HCT116 (cell line): ENCODE measurements around the gene AGL. TPM values are rescaled to one million over a fixed set of nuclear protein-coding genes. Genes with fewer than 3 reads are reported as not detected.
"Not testable (repeated sequence)": the region's sequence is repeated elsewhere in the genome, so short reads cannot be mapped to it uniquely, and the experiment has no call there.

Experiments used
- ATAC-seq: fragments of 200-7000 bp; cut with Tn5 transposase; 2 replicates; pipeline ENCODE4 v1.9.1; 2020; ENCODE audit warnings: mild to moderate bottlenecking, moderate library complexity
- BruUV-seq: library from RNA; stranded (reverse); fragments of 400-500 nt; replicated peaks from 2 replicates; lab custom pipeline; 2021; lab: Mats Ljungman, UMichigan
- CTCF ChIA-PET: fragments of 300-600 bp; sonication (Branson Sonifier 250); formaldehyde crosslinking; loops from one replicate; lab custom pipeline; 2021; ENCODE audit warnings: antibody characterized with exemption; lab: Charles Lee
- POLR2A ChIA-PET: fragments of 300-600, 350-600 bp; sonication (Branson Sonifier 250); formaldehyde crosslinking; loops from one replicate; lab custom pipeline; 2021; ENCODE audit warnings: antibody characterized with exemption; lab: Charles Lee
- RAD21 ChIA-PET, 2 experiments: fragments of 300-600 bp; sonication (Branson Sonifier 250); formaldehyde crosslinking; loops; one replicate each; lab custom pipeline; 2023; ENCODE audit warnings: low total read pairs in 2 of 2; ENCODE audit not compliant: uncharacterized antibody in 2 of 2, unreplicated experiment in 2 of 2, low non-redundant PET in 1 of 2; lab: Charles Lee
- DNase-seq: peaks from one replicate; pipeline ENCODE4 v3.0.0-alpha.2; 2010; ENCODE audit warnings: low read depth, low spot score
- H2AFZ ChIP-seq: fragments of 200-600 bp; shearing (Covaris generic), sonication (generic); 2 replicates; pipeline ENCODE4 v1.6.1; 2017; ENCODE audit warnings: low read depth, mixed run types, mixed read lengths, antibody characterized with exemption, low read length; ENCODE audit not compliant: poor library complexity, severe bottlenecking
- H3K27ac ChIP-seq: 2 replicates; pipeline ENCODE4 v1.5.1; 2012; ENCODE audit warnings: low read depth, low read length
- H3K27me3 ChIP-seq: fragments of 200-600 bp; sonication (generic); 2 replicates; pipeline ENCODE4 v1.6.1; 2016; ENCODE audit warnings: mixed run types, low read length, mixed read lengths; ENCODE audit not compliant: insufficient read depth
- H3K36me3 ChIP-seq, 2 experiments: fragments of 200-500 bp in 1 of 2; fragments of 200-600 bp in 1 of 2; sonication (Bioruptor generic) in 1 of 2; sonication (generic) in 1 of 2; 2 replicates each; pipeline versions ENCODE4 v1.5.1 to v1.6.1; 2014 to 2016; ENCODE audit warnings: low read length in 2 of 2, inconsistent platforms in 1 of 2, mixed read lengths in 1 of 2, mixed run types in 1 of 2; ENCODE audit not compliant: insufficient read depth in 2 of 2, control insufficient read depth in 1 of 2
- H3K4me1 ChIP-seq, 2 experiments: fragments of 200-600 bp in 1 of 2; sonication (generic) in 1 of 2; 2 replicates each; pipeline versions ENCODE4 v1.5.1 to v1.6.1; 2012 to 2017; ENCODE audit warnings: low read length in 2 of 2, inconsistent platforms in 1 of 2, mild to moderate bottlenecking in 1 of 2, mixed read lengths in 1 of 2, mixed run types in 1 of 2, moderate library complexity in 1 of 2; ENCODE audit not compliant: insufficient read depth in 2 of 2, control insufficient read depth in 1 of 2
- H3K4me2 ChIP-seq: fragments of 200-600 bp; sonication (generic); 2 replicates; pipeline ENCODE4 v1.6.1; 2017; ENCODE audit warnings: mixed run types, low read length, mixed read lengths
- H3K4me3 ChIP-seq, 2 experiments: fragments of 200-600 bp in 1 of 2; sonication (generic) in 1 of 2; replicated peaks in 1 of 2; 2 replicates each; pipeline ENCODE4 v1.5.1; 2011 to 2016; ENCODE audit warnings: low read length in 2 of 2, control low read depth in 1 of 2, low read depth in 1 of 2, mild to moderate bottlenecking in 1 of 2, mixed read lengths in 1 of 2, mixed run types in 1 of 2
- H3K79me2 ChIP-seq: fragments of 200-600 bp; sonication (generic); 2 replicates; pipeline ENCODE4 v1.6.1; 2017; ENCODE audit warnings: mild to moderate bottlenecking, mixed run types, low read length, moderate library complexity, mixed read lengths; ENCODE audit not compliant: insufficient read depth
- H3K9ac ChIP-seq: fragments of 200-600 bp; sonication (generic); 2 replicates; pipeline ENCODE4 v1.6.1; 2016; ENCODE audit warnings: low read length, mixed read lengths
- H3K9me2 ChIP-seq: fragments of 200-600 bp; sonication (generic), shearing (Covaris generic); 2 replicates; pipeline ENCODE4 v1.6.1; 2017; ENCODE audit warnings: mixed run types, mild to moderate bottlenecking, moderate library complexity; ENCODE audit not compliant: insufficient read depth
- H3K9me3 ChIP-seq, 2 experiments: fragments of 200-500 bp in 1 of 2; fragments of 200-600 bp in 1 of 2; sonication (Bioruptor generic) in 1 of 2; sonication (generic) in 1 of 2; 2 replicates each; pipeline ENCODE4 v1.6.1; 2014 to 2017; ENCODE audit warnings: low read length in 2 of 2, mixed read lengths in 2 of 2, inconsistent platforms in 1 of 2, low read depth in 1 of 2, mild to moderate bottlenecking in 1 of 2, mixed run types in 1 of 2, moderate library complexity in 1 of 2; ENCODE audit not compliant: control insufficient read depth in 1 of 2, insufficient read depth in 1 of 2
- H4K20me1 ChIP-seq: fragments of 200-600 bp; sonication (generic), shearing (Covaris generic); 2 replicates; pipeline ENCODE4 v1.6.1; 2017; ENCODE audit warnings: mixed run types, mild to moderate bottlenecking, moderate library complexity; ENCODE audit not compliant: insufficient read depth
- CBX3 ChIP-seq: IDR thresholded peaks from 2 replicates; pipeline ENCODE4 v1.6.1; 2012; ENCODE audit warnings: low read depth
- CEBPB ChIP-seq: IDR thresholded peaks from 2 replicates; pipeline ENCODE4 v1.6.1; 2012; ENCODE audit warnings: low read depth
- EGR1 ChIP-seq: IDR thresholded peaks from 2 replicates; pipeline ENCODE4 v1.6.1; 2012; ENCODE audit warnings: low read depth
- ELF1 ChIP-seq: IDR thresholded peaks from 2 replicates; pipeline ENCODE4 v1.6.1; 2012; ENCODE audit warnings: low read depth, borderline replicate concordance
- FOSL1 ChIP-seq: IDR thresholded peaks from 2 replicates; pipeline ENCODE4 v1.6.1; 2012; ENCODE audit warnings: low read depth
- POLR2A ChIP-seq: IDR thresholded peaks from 2 replicates; pipeline ENCODE4 v1.7.0; 2011; ENCODE audit warnings: borderline replicate concordance; ENCODE audit not compliant: insufficient read depth, insufficient read length; ENCODE audit errors: extremely low read depth
- POLR2AphosphoS5 ChIP-seq: IDR thresholded peaks from 2 replicates; pipeline ENCODE4 v1.6.1; 2011; ENCODE audit warnings: mild to moderate bottlenecking, low read depth, low read length, moderate library complexity
- SIN3A ChIP-seq: IDR thresholded peaks from 2 replicates; pipeline ENCODE4 v1.6.1; 2012; ENCODE audit warnings: low read depth
- SRF ChIP-seq: IDR thresholded peaks from 2 replicates; pipeline ENCODE4 v1.6.1; 2012; ENCODE audit warnings: low read depth
- TCF7L2 ChIP-seq: IDR thresholded peaks from 2 replicates; pipeline ENCODE4 v1.7.0; 2011; ENCODE audit warnings: borderline replicate concordance, inconsistent platforms; ENCODE audit not compliant: insufficient read depth, insufficient read length; ENCODE audit errors: extremely low read depth
- YY1 ChIP-seq: IDR thresholded peaks from 2 replicates; pipeline ENCODE4 v1.6.1; 2011; ENCODE audit warnings: low read length, low read depth, moderate library complexity, mild to moderate bottlenecking; ENCODE audit not compliant: insufficient replicate concordance; ENCODE audit errors: extremely low read depth
- ZFX ChIP-seq: fragments of 450-650 bp; IDR thresholded peaks from 2 replicates; pipeline ENCODE4 v1.6.1; 2017
- ZNF274 ChIP-seq: fragments of 200-500 bp; sonication (Bioruptor generic); IDR thresholded peaks from 2 replicates; pipeline ENCODE4 v1.6.1; 2014; ENCODE audit warnings: mild to moderate bottlenecking, low read depth, low read length, inconsistent platforms
- intact Hi-C: fragments of 100-400 bp; cut with micrococcal nuclease; formaldehyde crosslinking; loops from 2 replicates; pipeline ENCODE4 v1.10.0; 2022
- total RNA-seq: library from RNA; stranded (reverse); gene quantifications from one replicate; pipeline ENCODE4 v1.2.1, GENCODE V29; 2021; ENCODE audit not compliant: unreplicated experiment
- TF ChIP-seq, protein P1 (sequence below): IDR thresholded peaks from 2 replicates; pipeline ENCODE4 v1.6.1; 2012

Gene AGL
- total RNA-seq, 1 experiment from 2014 or later, result 19.4 TPM

DNA sequence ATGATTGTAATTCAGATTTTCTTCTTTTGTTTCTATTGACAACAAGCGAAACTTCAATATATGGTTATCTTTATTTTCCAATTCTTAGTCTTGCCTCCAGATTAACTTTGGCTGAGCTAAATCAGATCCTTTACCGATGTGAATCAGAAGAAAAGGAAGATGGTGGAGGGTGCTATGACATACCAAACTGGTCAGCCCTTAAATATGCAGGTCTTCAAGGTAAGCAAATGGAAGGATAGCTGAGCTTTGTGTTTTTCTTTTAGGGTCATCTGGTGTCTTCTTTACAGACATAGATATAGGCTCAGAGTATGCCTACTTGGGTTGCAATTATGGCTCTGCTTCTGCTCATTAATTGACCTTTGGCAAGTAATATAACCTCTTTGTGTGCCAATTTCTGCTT lies 37.7 kb downstream of the AGL start:
- intact Hi-C loops, result no loop called here
- no TSS peak for BruUV-seq
- H3K9me3 ChIP-seq, result no peaks in the 10 kb centered on the region
- no peak for ATAC-seq
- H2AFZ ChIP-seq, result no peak overlapping the region
- POLR2A ChIA-PET, result no interaction called here
- no peaks in the 10 kb centered on the region for H4K20me1 ChIP-seq
- no peak for TF ChIP-seq POLR2A
- TF ChIP-seq FOSL1, result no peak
- TF ChIP-seq CEBPB, result no peak
- no peak for TF ChIP-seq ZNF274
- no peak for TF ChIP-seq POLR2AphosphoS5
- TF ChIP-seq ELF1, result no peak
- no peak for TF ChIP-seq SRF
- no peak for TF ChIP-seq ZFX
- TF ChIP-seq EGR1, result no peak
- TF ChIP-seq TCF7L2, result no peak
- TF ChIP-seq YY1, result no peak
- TF ChIP-seq, protein P1, sequence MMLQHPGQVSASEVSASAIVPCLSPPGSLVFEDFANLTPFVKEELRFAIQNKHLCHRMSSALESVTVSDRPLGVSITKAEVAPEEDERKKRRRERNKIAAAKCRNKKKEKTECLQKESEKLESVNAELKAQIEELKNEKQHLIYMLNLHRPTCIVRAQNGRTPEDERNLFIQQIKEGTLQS, result no peak
- RAD21 ChIA-PET, result no interaction called here
- no peaks in the 10 kb centered on the region for H3K27me3 ChIP-seq
- CTCF ChIA-PET, result no interaction called here
- no peaks in the 10 kb centered on the region for H3K79me2 ChIP-seq
- H3K9me2 ChIP-seq, result no peaks in the 10 kb centered on the region
- no peaks in the 10 kb centered on the region for H3K4me1 ChIP-seq
- H3K4me2 ChIP-seq, result no peak overlapping the region
- no peak overlapping the region for H3K4me3 ChIP-seq
- H3K9ac ChIP-seq, result no peak overlapping the region
- H3K36me3 ChIP-seq, result peaks cover 5% of the 10 kb centered on the region in 2 experiments; a peak in 2 of 4 replicates
- DNase-seq, result no peak
- no peak overlapping the region for H3K27ac ChIP-seq

DNA sequence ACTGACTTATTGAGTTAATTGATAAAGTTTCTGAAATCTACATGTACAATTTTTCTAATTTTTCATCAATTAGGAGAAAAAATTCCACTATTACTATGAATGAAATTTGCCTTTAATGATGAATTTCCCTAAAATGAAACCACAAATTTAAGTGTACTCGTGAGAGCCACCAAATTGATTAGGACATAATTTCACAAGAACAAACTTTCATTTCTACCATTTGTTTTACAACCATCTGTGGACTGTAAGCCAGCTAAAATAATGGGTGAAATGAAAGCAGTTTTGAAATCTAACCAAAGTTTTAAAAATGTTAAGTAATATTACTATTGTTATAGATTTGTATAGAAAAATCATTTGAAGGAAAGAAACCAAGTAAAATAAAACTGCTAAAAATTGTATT lies 41.8 kb downstream of the AGL start:
- TF ChIP-seq ZFX (no peak), SRF (no peak), CBX3 (no peak), SIN3A (no peak), ELF1 (no peak)
- TF ChIP-seq, protein P1, result no peak
- TF ChIP-seq, all 23 proteins: peak for 0
- BruUV-seq, result no TSS peak

DNA sequence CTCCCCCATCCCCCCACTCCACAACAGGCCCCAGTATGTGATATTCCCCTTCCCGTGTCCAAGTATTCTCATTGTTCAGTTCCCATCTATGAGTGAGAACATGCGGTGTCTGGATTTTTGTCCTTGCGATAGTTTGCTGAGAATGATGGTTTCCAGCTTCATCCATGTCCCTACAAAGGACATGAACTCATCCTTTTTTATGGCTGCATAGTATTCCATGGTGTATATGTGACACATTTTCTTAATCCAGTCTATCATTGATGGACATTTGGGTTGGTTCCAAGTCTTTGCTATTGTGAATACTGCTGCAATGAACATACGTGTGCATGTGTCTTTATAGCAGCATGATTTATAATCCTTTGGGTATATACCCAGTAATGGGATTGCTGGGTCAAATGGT lies 53.1 kb downstream of the AGL start:
- ATAC-seq, H3K9me3 ChIP-seq, POLR2A ChIA-PET, H3K4me2 ChIP-seq, H3K27me3 ChIP-seq, H3K9ac ChIP-seq, H3K9me2 ChIP-seq, DNase-seq, H3K27ac ChIP-seq, BruUV-seq, H3K36me3 ChIP-seq, intact Hi-C loops, H4K20me1 ChIP-seq, H3K4me1 ChIP-seq, H3K4me3 ChIP-seq, H3K79me2 ChIP-seq, H2AFZ ChIP-seq, CTCF ChIA-PET, RAD21 ChIA-PET: not testable (repeated sequence)

More for the DNA sequence above, 41.8 kb downstream of the AGL start:
- H3K4me1 ChIP-seq, result no peaks in the 10 kb centered on the region
- no peak overlapping the region for H3K9ac ChIP-seq
- H3K27ac ChIP-seq, result no peak overlapping the region
- peaks cover 0 to 10% of the 10 kb centered on the region in 2 experiments; a peak in 1 of 4 replicates for H3K36me3 ChIP-seq
- no peaks in the 10 kb centered on the region for H3K79me2 ChIP-seq
- no peaks in the 10 kb centered on the region for H3K9me3 ChIP-seq
- H3K27me3 ChIP-seq, result no peaks in the 10 kb centered on the region
- H3K4me3 ChIP-seq, result no peak overlapping the region
- ATAC-seq, result no peak
- intact Hi-C loops, result no loop called here
- no peak for DNase-seq
- no peak overlapping the region for H2AFZ ChIP-seq
- H3K9me2 ChIP-seq, result no peaks in the 10 kb centered on the region
- H3K4me2 ChIP-seq, result no peak overlapping the region
- POLR2A ChIA-PET, result no interaction called here
- RAD21 ChIA-PET, result no interaction called here
- CTCF ChIA-PET, result no interaction called here
- no peaks in the 10 kb centered on the region for H4K20me1 ChIP-seq
